IPS DF 19.7 (cell line): ENCODE measurements around the gene PRSS33.

Experiments
- DNase-seq: peaks from one replicate; pipeline ENCODE4 v3.0.0-alpha.2; 2013; ENCODE audit warnings: low read depth, low spot score

PRSS33 gene

GRCh38 chr16:2799859-2800226 is 12.5 kb upstream of the PRSS33 start:
- no peak for DNase-seq

GRCh38 chr16:2799205-2799858 is 12.0 kb upstream of the PRSS33 start:
- DNase-seq, result no peak

DNA sequence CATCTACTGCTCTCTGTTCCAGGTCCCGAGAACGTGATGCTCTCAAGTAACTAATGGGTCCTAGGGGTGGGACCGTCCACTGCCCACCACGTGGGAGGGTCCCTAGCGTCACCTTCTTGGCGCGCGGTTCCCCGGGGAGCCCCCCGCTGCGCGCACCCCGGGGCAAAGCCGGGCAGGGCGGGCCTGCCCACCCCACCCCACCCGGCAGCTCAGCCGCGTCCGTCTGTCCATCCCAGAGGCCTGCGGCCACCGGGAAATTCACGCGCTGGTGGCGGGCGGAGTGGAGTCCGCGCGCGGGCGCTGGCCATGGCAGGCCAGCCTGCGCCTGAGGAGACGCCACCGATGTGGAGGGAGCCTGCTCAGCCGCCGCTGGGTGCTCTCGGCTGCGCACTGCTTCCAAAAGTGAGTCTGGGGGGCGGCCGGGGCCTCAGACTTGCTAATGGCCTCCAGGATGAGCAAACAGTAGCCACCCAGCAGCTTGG is 11.4 kb upstream of the PRSS33 start:
- no peak for DNase-seq

DNA sequence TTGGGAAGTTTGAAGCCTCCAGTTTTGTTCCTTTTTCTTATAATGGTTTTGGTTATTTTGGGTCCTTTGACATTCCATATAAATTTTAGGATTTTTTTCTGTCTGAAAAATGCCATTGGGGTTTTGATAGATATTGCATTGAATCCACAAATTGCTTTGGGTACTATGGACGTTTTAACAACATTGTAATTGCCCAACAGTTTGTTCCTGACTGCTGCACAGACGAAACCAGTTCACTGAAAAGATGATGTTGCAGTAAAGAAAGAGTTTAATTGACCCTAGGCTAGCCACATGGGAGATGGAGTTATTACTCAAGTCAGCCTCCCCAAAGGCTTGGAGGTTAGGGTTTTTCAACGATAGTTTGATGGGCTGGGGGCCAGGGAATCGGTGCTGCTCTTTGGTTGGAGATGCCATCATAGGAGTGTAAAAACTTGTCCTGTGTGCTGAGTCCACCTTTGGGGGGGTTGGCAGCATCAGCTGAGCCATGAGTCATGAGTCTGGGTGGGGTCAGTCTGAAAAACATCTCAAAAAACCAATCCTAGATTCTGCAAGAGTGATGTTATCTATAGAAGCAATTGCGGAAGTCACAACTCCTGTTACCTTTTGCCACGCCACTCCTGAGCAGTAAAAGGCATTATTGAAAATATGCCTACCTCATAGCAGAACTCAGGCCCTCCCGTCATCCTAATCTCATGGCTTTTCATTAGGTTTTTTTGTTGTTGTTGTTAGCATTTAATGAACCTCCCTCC is 8.2 kb upstream of the PRSS33 start:
- no peak for DNase-seq

- no peak for DNase-seq
Measured at GRCh38 chr16:2792940-2793339, 5.6 kb upstream of the PRSS33 start.

GRCh38 chr16:2791174-2791573 is 3.8 kb upstream of the PRSS33 start:
- no peak for DNase-seq

- DNase-seq, result no peak
Measured at GRCh38 chr16:2790631-2791030, 3.3 kb upstream of the PRSS33 start.

DNA sequence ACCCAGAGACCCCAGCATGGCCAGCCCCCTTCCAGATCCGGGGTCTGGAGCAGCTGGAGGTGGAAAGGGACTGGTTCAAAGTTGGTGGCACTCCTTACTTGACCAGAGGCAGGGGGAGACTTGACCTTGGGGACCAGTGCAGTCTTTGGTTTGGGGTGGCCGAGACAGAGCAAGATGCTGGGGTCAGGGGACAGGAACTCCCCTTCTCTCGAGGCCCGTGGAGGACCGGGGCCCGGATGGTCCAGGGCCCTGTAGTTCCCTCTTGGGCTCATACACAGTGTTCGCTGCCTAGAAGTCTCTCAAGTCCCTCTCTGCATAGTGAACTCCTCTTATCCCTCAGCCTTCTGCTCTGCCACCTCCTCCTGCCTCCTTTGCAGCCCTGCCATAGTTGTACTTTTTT is 601 bp upstream of the PRSS33 start:
- no peak for DNase-seq

DNA sequence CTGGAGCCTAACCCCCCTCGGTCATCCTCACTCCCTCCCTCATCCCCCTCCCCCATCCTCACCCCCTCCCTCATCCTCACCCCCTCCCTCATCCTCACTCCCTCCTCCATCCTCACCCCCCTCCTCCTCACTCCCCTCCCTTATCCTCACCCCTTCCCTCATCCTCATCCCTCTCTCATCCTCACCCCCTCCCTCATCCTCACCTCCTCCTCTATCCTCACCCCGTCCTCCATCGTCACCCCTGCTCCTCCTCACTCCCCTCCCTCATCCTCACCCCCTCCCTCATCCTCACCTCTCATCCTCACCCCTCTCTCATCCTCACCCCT is 571 bp downstream of the PRSS33 start:
- DNase-seq, result no peak

- no peak for DNase-seq
Measured at GRCh38 chr16:2786061-2786825, 1.1 kb downstream of the PRSS33 start.

- no peak for DNase-seq
Measured at GRCh38 chr16:2785101-2785991, 2.0 kb downstream of the PRSS33 start.

DNA sequence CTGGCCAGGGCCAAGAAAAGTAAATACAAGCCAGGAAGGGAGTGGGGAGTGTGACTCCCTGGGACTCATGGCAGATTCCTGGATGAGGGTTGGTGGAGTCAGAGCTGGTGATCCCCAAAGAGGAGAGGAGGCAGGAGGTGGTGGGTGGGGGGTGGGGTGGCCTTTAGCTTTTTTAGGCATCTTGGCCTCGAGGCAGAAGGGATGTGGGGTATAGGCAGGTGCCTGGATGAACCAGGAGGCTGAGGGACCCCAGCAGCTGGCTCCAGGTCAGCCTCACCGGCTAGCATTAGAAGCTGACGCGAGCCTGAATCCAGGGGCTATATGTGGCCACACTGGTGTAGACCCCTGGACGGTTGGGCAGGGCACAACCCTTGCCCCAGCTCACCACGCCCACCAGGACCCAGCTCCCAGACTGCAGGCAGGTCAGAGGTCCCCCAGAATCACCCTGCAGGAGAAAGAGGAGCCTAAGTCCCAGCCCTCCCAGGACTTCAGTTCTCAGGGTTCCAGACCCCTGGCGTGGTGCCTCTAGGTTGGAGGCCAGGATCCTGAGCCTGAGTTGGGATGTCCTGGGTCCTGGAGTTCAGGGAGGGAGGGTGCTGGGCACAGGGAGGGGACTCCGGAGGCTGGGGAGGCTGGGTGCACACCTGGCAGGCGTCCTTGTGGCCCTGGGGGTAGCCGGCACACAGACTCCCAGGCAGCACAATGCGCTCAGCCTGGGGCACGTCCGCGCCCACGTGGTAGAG is 2.8 kb downstream of the PRSS33 start:
- DNase-seq, result no peak

DNA sequence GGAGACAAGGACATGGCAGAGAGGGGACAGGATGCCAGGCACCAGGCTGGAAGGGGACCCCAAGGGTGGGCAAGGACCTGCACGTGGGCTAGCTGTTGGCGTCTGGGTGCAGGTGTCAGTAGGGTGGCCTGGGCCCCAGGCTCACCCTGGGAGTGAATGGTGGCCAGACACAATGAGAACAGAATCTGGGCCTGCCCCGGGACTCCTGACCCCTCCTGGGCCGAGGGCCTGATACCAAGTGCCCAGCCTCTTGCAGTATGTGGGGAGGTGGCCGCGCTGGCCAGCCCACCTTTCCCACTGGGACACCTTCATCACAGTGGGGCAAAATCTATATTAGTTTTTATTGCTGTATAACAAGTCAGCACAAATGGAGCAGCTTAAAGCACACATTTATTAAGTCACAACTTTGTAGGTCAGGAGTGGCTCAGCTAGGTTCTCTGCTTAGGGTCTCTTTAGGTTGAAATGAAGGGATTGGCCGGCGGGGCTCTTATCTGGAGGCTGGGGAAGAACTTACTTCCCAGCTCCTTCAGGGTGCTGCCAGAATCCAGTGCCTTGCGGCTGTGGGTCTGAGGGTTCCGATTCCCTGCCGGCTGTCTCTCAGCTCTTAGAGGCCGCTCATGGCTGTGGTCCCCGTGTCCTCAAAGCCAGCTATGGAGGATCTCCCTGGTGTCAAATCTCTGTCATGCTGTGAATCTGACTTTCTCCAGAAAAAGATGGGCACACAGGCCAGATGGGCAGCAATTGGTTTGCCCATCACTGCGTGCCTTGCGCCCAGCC is 3.6 kb downstream of the PRSS33 start:
- no peak for DNase-seq

DNA sequence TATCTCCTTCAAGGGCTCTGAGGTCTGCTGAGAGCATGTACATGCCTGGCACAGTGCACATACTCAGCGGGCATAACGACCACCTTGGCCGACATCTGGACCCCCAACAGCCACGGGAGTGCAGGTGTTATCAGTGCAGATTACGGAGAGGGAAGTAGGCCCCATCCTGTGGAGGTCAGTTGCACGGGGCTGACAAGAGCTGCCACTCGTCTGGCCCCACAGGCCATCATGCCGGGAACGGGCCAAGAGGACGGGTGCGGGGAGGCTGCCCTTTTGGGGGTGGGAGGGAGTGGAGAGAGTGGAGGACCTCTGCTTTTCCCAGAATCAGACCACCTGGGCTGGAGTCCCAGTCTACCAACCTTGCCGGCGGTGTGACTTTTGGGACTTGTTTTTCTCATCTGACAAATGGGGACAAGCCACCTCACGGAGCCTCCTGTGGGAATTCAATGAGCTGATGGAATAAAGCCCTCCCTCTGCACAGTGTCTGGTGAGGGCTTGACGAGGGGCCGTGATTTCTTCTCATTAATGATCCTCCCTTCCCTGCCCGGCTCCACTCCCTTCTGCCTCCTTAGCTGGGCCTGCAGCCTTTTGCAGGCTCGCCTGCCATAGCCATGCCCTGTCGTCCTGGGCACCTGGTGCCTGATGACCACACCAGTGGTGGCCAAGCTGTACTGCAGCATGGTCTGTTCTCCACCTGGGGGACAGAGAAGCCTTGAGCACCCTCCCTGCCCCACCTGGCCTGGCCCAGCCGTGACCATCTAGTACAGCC is 4.6 kb downstream of the PRSS33 start:
- no peak for DNase-seq

- no peak for DNase-seq
Measured at GRCh38 chr16:2779978-2780898, 7.1 kb downstream of the PRSS33 start.

- no peak for DNase-seq
Measured at GRCh38 chr16:2779151-2779920, 8.0 kb downstream of the PRSS33 start.

DNA sequence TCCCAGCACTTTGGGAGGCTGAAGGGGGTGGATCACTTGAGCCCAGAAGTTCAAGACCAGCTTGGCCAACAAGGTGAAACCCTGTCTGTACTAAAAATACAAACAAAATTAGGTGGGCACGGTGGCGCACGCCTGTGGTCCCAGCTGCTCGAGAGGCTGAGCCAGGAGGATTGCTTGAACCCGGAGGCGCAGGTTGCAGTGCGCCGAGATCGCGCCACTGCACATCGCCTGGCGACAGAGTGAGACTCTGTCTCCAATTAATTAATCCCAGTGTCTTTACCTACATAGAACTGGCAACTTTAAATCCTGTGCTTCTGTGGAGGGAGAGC is 8.8 kb downstream of the PRSS33 start:
- DNase-seq, result no peak
